Measurements from ENCODE around the gene SCAMP4. TPM values are rescaled to one million over a fixed set of nuclear protein-coding genes. Genes with fewer than 3 reads are reported as not detected.

The SCAMP4 gene
- total and polyA plus RNA-seq, 2 of the 13 experiments (the other 11 are each of a cell fraction or from before 2014, with no cell fraction given): 10.7 to 13.7 TPM

DNA sequence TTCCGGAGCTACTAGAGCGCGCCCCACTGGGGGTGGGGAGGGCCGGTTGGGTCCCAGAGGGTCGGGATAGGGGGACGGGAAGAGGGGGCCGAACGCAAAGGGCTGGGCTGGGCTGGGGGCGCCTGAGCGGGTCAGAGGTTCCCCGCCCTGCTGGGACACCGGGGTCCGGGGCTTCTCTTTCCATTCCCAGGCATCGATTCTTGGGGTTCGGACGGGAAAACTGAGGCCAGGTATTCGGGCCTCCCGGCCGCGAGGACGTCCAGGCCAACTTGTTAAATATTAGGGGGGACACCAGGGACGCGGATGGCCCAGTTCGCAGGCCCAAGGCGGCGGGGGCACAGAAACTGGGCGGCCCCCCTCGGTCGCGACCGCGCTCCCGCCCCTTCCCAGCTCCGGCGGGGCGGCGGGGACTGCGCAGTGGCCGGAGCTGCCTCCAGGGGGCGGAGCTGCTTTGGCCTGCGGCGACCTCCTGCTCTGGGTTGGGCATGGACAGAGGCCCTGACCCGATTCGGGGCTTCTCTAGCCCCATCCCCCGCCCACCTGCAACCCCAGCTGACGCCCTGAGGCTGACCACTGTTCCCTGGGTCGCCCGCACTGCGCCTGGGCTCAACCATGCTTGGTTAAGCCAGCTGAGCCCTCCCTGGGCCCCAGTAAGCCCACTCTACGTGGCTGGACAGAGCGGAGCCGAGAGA lies 40.6 kb upstream of the SCAMP4 start (continued):
- TF ChIP-seq, protein P1, sequence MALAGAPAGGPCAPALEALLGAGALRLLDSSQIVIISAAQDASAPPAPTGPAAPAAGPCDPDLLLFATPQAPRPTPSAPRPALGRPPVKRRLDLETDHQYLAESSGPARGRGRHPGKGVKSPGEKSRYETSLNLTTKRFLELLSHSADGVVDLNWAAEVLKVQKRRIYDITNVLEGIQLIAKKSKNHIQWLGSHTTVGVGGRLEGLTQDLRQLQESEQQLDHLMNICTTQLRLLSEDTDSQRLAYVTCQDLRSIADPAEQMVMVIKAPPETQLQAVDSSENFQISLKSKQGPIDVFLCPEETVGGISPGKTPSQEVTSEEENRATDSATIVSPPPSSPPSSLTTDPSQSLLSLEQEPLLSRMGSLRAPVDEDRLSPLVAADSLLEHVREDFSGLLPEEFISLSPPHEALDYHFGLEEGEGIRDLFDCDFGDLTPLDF (CRISPR knock-in tag; IDR thresholded peaks at IDR 0.05): no peak
- TF ChIP-seq CBFB (CRISPR knock-in tag; IDR thresholded peaks at IDR 0.05) (0 out of 2 replicates have a peak, but pooled peaks have one; percentile 53), PITX1 (CRISPR knock-in tag; IDR thresholded peaks at IDR 0.05) (peak; percentile 4; the same call in 1 of the 2 replicates), TOPORS (CRISPR knock-in tag; IDR thresholded peaks at IDR 0.05) (no peak), KLF16 (CRISPR knock-in tag; IDR thresholded peaks at IDR 0.05) (peak in 1 of 2 experiments; percentile 19; a peak in 1 of 4 replicates), MIER3 (CRISPR knock-in tag; IDR thresholded peaks at IDR 0.05; ENCODE audit: borderline replicate concordance) (0 out of 2 replicates have a peak, but pooled peaks have one; percentile 16), ZMYM3 (CRISPR knock-in tag; IDR thresholded peaks at IDR 0.05) (no peak), ZKSCAN1 (IDR thresholded peaks at IDR 0.05; ENCODE audit: low read length) (no peak), HNF4G (IDR thresholded peaks at IDR 0.05; ENCODE audit: borderline replicate concordance, low read depth, low read length) (no peak), HNF4G (CRISPR knock-in tag; IDR thresholded peaks at IDR 0.05; ENCODE audit: borderline replicate concordance, low read depth) (no peak; the same call in 1 of the 2 replicates), HNRNPLL (IDR thresholded peaks at IDR 0.05; ENCODE audit: low read depth, low read length, poor library complexity, severe bottlenecking) (peak; percentile 86), ZBTB7B (CRISPR knock-in tag; IDR thresholded peaks at IDR 0.05) (peak; percentile 75), KLF9 (CRISPR knock-in tag; IDR thresholded peaks at IDR 0.05; ENCODE audit: low read depth) (0 out of 2 replicates have a peak, but pooled peaks have one; percentile 40), GATAD1 (CRISPR knock-in tag; IDR thresholded peaks at IDR 0.05) (peak; percentile 58; the same call in 1 of the 2 replicates), DMAP1 (CRISPR knock-in tag; IDR thresholded peaks at IDR 0.05) (peak; percentile 4; the same call in 1 of the 2 replicates), ZNF678 (CRISPR knock-in tag; IDR thresholded peaks at IDR 0.05) (no peak), ARID2 (CRISPR knock-in tag; IDR thresholded peaks at IDR 0.05; ENCODE audit: borderline replicate concordance) (no peak), SMYD3 (CRISPR knock-in tag; IDR thresholded peaks at IDR 0.05) (no peak)
- TF ChIP-seq, protein P2, sequence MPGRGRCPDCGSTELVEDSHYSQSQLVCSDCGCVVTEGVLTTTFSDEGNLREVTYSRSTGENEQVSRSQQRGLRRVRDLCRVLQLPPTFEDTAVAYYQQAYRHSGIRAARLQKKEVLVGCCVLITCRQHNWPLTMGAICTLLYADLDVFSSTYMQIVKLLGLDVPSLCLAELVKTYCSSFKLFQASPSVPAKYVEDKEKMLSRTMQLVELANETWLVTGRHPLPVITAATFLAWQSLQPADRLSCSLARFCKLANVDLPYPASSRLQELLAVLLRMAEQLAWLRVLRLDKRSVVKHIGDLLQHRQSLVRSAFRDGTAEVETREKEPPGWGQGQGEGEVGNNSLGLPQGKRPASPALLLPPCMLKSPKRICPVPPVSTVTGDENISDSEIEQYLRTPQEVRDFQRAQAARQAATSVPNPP (CRISPR knock-in tag; IDR thresholded peaks at IDR 0.05): no peak
- TF ChIP-seq, protein P3, sequence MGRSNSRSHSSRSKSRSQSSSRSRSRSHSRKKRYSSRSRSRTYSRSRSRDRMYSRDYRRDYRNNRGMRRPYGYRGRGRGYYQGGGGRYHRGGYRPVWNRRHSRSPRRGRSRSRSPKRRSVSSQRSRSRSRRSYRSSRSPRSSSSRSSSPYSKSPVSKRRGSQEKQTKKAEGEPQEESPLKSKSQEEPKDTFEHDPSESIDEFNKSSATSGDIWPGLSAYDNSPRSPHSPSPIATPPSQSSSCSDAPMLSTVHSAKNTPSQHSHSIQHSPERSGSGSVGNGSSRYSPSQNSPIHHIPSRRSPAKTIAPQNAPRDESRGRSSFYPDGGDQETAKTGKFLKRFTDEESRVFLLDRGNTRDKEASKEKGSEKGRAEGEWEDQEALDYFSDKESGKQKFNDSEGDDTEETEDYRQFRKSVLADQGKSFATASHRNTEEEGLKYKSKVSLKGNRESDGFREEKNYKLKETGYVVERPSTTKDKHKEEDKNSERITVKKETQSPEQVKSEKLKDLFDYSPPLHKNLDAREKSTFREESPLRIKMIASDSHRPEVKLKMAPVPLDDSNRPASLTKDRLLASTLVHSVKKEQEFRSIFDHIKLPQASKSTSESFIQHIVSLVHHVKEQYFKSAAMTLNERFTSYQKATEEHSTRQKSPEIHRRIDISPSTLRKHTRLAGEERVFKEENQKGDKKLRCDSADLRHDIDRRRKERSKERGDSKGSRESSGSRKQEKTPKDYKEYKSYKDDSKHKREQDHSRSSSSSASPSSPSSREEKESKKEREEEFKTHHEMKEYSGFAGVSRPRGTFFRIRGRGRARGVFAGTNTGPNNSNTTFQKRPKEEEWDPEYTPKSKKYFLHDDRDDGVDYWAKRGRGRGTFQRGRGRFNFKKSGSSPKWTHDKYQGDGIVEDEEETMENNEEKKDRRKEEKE (IDR thresholded peaks at IDR 0.05): no peak
- TF ChIP-seq, protein P4, sequence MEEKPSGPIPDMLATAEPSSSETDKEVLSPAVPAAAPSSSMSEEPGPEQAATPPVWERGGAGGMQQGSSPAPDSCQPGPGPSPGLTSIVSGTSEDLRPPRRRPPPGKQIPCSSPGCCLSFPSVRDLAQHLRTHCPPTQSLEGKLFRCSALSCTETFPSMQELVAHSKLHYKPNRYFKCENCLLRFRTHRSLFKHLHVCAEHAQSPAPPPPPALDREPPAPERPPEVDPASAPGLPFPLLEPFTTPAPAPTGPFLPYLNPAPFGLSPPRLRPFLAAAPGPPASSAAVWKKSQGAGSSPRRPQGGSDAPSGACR (CRISPR knock-in tag; IDR thresholded peaks at IDR 0.05): no peak; the same call in 1 of the 2 replicates
- TF ChIP-seq, protein P5, sequence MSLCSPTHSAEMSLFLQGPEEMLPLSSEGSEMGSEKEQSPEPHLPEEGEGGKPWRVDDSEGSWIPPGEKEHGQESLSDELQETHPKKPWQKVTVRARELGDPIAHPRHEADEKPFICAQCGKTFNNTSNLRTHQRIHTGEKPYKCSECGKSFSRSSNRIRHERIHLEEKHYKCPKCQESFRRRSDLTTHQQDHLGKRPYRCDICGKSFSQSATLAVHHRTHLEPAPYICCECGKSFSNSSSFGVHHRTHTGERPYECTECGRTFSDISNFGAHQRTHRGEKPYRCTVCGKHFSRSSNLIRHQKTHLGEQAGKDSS (CRISPR knock-in tag; IDR thresholded peaks at IDR 0.05; ENCODE audit: borderline replicate concordance, low read depth): peak; percentile 54; the same call in 1 of the 2 replicates

Data from HepG2 (cell line).